Subcutaneous adipose tissue (tissue), 4 donors: ENCODE results near the gene DYRK2. TPM values are rescaled to one million over a fixed set of nuclear protein-coding genes. Genes with fewer than 3 reads are reported as not detected.

Experiments used
- CTCF ChIP-seq: fragments of 450-650 bp; IDR thresholded peaks from one replicate; pipeline ENCODE4 v1.5.1; 2016; ENCODE audit warnings: low read depth, mild to moderate bottlenecking, control low read depth, antibody characterized with exemption, moderate library complexity
- total RNA-seq, 4 donors: library from RNA; depleted of rRNA; stranded (reverse); fragments of >200 nt; gene quantifications; one replicate each; pipeline ENCODE4 v1.1.0, GENCODE V29; 2016

The DYRK2 gene
- total RNA-seq, 4 donors from 2014 or later, result 12.1 to 21.6 (median 16.6) TPM

- no peak for TF ChIP-seq CTCF
Measured at GRCh38 chr12:67632005-67632404, 16.5 kb upstream of the DYRK2 start.

GRCh38 chr12:67633024-67633610 lies 15.4 kb upstream of the DYRK2 start:
- no peak for TF ChIP-seq CTCF

GRCh38 chr12:67633708-67634107 lies 14.8 kb upstream of the DYRK2 start:
- no peak for TF ChIP-seq CTCF

GRCh38 chr12:67634303-67634761 lies 14.2 kb upstream of the DYRK2 start:
- no peak for TF ChIP-seq CTCF

- no peak for TF ChIP-seq CTCF
Measured at GRCh38 chr12:67637718-67638117, 10.8 kb upstream of the DYRK2 start.

- no peak for TF ChIP-seq CTCF
Measured at GRCh38 chr12:67638694-67639093, 9.9 kb upstream of the DYRK2 start.

- TF ChIP-seq CTCF, result no peak
Measured at GRCh38 chr12:67640863-67641262, 7.7 kb upstream of the DYRK2 start.
